Psoas muscle (tissue), 8 donors: Measurements from ENCODE around the gene PARVB. TPM values are rescaled to one million over a fixed set of nuclear protein-coding genes. Genes with fewer than 3 reads are reported as not detected.

ENCODE experiments used
- ATAC-seq, 4 donors: fragments of 200-7000 bp; cut with Tn5 transposase; one replicate each; pipeline ENCODE4 v1.9.1; 2020; ENCODE audit warnings: moderate library complexity in 3 of 4, mild to moderate bottlenecking in 2 of 4
- DNase-seq, 2 donors: peaks; one replicate each; pipeline ENCODE4 v3.0.0-alpha.2; 2020
- H3K27ac ChIP-seq: fragments of 200-600 bp; one replicate; pipeline ENCODE4 v1.8.0; 2022
- H3K27me3 ChIP-seq, 3 donors: fragments of 200-600 bp in 1 of 3; one replicate each; pipeline versions ENCODE4 v1.6.1 to v1.8.0; 2013 to 2022; ENCODE audit warnings: low read length in 2 of 3, mild to moderate bottlenecking in 2 of 3, moderate library complexity in 1 of 3; ENCODE audit not compliant: insufficient read depth in 3 of 3
- H3K36me3 ChIP-seq, 2 donors: fragments of 200-600 bp in 1 of 2; one replicate each; pipeline versions ENCODE4 v1.6.1 to v1.8.0; 2013 to 2022; ENCODE audit warnings: low read depth in 1 of 2, mild to moderate bottlenecking in 1 of 2, moderate library complexity in 1 of 2; ENCODE audit not compliant: insufficient read depth in 1 of 2
- H3K4me1 ChIP-seq: fragments of 200-600 bp; one replicate; pipeline ENCODE4 v1.8.0; 2022
- H3K4me3 ChIP-seq: fragments of 200-600 bp; one replicate; pipeline ENCODE4 v1.8.0; 2022; ENCODE audit warnings: mild to moderate bottlenecking
- H3K9me3 ChIP-seq: fragments of 200-600 bp; one replicate; pipeline ENCODE4 v1.8.0; 2022
- WGBS, 3 donors: extraction: QIAGEN DNeasy Blood & Tissue Kit; methylation state at CpG; one replicate each; pipeline versions ENCODE4 v1.1.6 to v1.1.7; 2013; 5-methylcytosine and 5-hydroxymethylcytosine counted together
- intact Hi-C, 2 donors: fragments of 100-400 bp; cut with DNase I; formaldehyde crosslinking; loops; one replicate each; pipeline versions ENCODE4 v1.11.0 to v1.14.2; 2022
- polyA plus RNA-seq, 3 donors: library from polyadenylated mRNA; stranded (reverse); fragments of 200-250 nt; gene quantifications; one replicate each; pipeline ENCODE4 v1.2.3, GENCODE V29; 2013
- total RNA-seq, 4 donors: library from RNA; stranded (reverse); fragmentation: NEBNext Ultra II Directional in 2 of 4; extraction: Animal tissue kit (Norgen Biotek cat#: 25700) in 2 of 4; gene quantifications; one replicate each; pipeline versions ENCODE4 v1.2.1 to v1.2.4, GENCODE V29; 2021 to 2023
- TF ChIP-seq, protein P1 (sequence below): fragments of 200-600 bp; IDR thresholded peaks from one replicate; pipeline ENCODE4 v1.8.0; 2022; ENCODE audit warnings: antibody characterized with exemption
- donor health status: healthy with polysubstance abuse.
- donor health status: DM: no; HTN: no; CAD: no; lungs with moderate emphysema.
- donor health status: Bipolar disorder and iron deficiency.
- donor health status: healthy.
- donor health status: DM: yes; HTN: yes; CAD: no.
- donor health status: DM: no; HTN: no; CAD: no.
- donor health status: DM: no; HTN: no; CAD: no.
- donor health status: DM: yes; HTN: yes; CAD: no.

PARVB gene
- total and polyA plus RNA-seq, 7 donors, result 84.5 to 172 (median 103) TPM

DNA sequence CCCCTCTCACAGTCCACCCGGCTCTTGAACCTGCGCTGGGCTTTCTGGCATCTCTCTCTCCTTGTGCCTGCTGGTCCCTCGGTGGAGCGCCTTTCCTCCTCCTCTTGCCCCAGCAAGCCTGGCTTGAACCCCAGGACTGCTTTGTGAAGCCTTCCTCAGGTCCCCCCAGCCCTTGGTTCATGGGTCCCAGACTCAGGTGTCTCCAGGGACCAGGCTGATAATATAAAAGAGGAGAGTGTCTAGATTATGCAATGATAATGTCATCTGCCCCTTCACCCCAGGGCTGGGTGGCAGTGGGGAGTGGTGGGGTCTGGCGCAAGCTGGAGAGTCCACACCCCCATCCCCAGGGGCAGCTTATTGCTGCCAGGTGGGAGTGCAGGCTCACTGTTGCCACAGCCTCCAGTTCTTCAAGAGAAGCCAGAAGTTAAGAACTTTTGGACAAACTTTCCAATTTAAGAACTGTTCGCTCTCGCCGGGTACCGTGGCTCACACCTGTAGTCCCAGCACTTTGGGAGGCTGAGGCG is 120.0 kb downstream of the PARVB start:
- H3K9me3 ChIP-seq, result no peaks in the 10 kb centered on the region
- no peak overlapping the region for H3K27ac ChIP-seq
- ATAC-seq (no peak), DNase-seq (no peak)
- H3K36me3 ChIP-seq, result peaks cover 3 to 59% of the 10 kb centered on the region in 2 donors
- TF ChIP-seq, protein P1, sequence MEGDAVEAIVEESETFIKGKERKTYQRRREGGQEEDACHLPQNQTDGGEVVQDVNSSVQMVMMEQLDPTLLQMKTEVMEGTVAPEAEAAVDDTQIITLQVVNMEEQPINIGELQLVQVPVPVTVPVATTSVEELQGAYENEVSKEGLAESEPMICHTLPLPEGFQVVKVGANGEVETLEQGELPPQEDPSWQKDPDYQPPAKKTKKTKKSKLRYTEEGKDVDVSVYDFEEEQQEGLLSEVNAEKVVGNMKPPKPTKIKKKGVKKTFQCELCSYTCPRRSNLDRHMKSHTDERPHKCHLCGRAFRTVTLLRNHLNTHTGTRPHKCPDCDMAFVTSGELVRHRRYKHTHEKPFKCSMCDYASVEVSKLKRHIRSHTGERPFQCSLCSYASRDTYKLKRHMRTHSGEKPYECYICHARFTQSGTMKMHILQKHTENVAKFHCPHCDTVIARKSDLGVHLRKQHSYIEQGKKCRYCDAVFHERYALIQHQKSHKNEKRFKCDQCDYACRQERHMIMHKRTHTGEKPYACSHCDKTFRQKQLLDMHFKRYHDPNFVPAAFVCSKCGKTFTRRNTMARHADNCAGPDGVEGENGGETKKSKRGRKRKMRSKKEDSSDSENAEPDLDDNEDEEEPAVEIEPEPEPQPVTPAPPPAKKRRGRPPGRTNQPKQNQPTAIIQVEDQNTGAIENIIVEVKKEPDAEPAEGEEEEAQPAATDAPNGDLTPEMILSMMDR, result no peak
- intact Hi-C loops, result no loop called here
- WGBS, 3 donors, result 88 to 93% (median 90%) methylated on average over 10 of the region's 10 CpGs
- no peaks in the 10 kb centered on the region for H3K27me3 ChIP-seq
- H3K4me1 ChIP-seq, result no peaks in the 10 kb centered on the region
- H3K4me3 ChIP-seq, result no peak overlapping the region

DNA sequence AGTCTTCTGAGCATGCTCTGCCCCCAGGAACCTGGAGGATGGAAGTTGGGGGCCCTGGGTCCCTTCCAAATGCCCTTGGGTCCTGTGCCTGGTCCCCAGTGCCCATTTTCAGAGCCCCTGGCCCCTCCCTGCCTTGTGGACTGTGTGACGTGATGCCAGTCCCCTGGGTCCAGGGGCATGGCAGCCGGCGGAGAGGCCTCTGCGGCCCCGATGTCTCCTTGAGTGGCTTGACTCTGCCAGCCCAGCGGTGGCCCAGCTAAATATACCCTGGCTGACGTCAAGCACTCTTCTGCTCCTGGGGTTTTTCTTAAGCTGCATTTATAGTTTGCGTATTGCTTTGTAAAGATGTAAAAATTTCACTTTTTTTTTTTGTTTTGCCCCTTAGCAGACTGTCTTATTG is 121.4 kb downstream of the PARVB start:
- H3K4me1 ChIP-seq, result no peaks in the 10 kb centered on the region
- ATAC-seq (peak; percentile 60 to 75 (median 67)), DNase-seq (no peak)
- H3K36me3 ChIP-seq, result peaks cover 3 to 52% of the 10 kb centered on the region in 2 donors
- intact Hi-C loops, result no loop called here
- no peak overlapping the region for H3K4me3 ChIP-seq
- no peak overlapping the region for H3K27ac ChIP-seq
- TF ChIP-seq, protein P1, result no peak
- H3K9me3 ChIP-seq, result no peaks in the 10 kb centered on the region
- WGBS, 3 donors, result 32 to 54% (median 33%) methylated on average over 8 of the region's 8 CpGs
- H3K27me3 ChIP-seq, result no peaks in the 10 kb centered on the region

DNA sequence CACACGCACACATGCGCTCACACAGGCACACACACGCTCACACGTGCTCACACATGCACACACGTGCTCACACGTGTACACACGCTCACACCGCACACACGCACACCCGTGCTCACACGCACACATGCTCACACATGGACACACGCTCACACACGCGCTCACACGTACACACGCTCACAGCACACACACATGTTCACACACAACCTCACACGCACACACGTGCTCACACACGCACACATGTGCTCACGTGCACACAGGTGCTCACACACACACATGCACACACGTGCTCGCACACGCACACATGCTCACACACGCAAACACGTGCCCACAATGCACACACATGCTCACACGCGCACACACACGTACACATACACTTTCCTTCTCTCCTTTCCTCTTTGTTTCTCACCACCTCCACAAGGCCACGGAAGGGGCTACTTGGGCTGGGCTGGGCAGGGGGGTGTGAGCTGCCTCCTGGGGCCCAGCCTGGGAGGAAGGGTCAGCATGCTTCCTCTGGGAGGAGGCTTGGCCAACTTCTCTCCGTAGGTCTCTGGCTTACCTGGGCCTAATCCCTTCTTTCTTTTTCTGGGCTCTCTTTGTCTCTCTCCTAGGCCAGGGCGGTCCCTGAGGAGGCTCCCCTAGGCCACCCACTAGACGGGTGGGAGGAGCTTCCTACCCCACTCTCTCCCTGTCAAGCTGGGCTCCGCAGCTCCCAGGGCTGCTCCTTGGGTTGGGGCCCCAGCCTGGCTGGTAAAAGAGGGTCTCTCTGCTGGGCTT is 122.2 kb downstream of the PARVB start:
- Histone ChIP-seq H3K27me3 (no peaks in the 10 kb centered on the region), H3K9me3 (no peaks in the 10 kb centered on the region), H3K27ac (no peak overlapping the region), H3K4me1 (no peaks in the 10 kb centered on the region), H3K4me3 (no peak overlapping the region), H3K36me3 (peaks cover 3 to 47% of the 10 kb centered on the region in 2 donors)
- intact Hi-C loops, result no loop called here
- TF ChIP-seq, protein P1, result no peak
- WGBS, 3 donors, result 91 to 95% (median 92%) methylated on average over 33 of the region's 33 CpGs
- DNase-seq (no peak), ATAC-seq (peak in 1 of 4 donors; percentile 11)

DNA sequence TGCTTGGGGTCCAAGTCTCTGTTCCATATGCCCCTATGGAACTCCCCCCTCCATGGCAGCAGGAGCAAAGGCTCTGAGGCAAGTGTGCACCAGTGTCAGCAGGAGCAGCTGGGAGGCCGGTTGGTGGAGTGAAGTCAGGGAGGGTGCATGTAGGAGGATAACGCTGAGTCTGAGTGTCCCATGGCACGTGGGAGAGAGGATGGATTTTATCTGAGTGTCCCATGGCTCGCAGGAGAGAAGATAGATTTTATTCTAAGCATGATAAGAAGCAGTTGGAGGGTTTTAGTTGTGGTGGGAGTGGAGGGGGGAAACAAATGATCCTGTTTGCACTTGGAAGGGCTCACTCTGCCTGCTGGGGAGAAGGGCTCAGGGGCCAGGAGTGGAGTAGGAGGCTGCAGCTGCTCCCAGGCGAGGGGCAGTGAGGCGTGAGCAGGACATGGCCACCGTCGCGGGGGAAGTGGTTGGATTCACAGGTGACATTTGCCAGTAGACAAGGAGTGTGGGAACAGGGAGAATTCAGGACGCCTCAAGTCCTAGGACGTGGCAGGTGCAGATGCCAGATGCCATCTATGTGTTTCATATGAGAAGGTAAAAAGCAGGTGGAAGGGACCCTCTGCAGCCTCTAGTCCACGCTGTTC is 123.0 kb downstream of the PARVB start:
- intact Hi-C loops, result no loop called here
- TF ChIP-seq, protein P1, result no peak
- 78 to 83% (median 78%) methylated on average over 12 of the region's 12 CpGs for WGBS, 3 donors
- no peaks in the 10 kb centered on the region for H3K9me3 ChIP-seq
- H3K27me3 ChIP-seq, result no peaks in the 10 kb centered on the region
- H3K4me3 ChIP-seq, result no peak overlapping the region
- no peak for ATAC-seq
- H3K36me3 ChIP-seq, result peaks cover 3 to 44% of the 10 kb centered on the region in 2 donors
- no peak for DNase-seq
- H3K4me1 ChIP-seq, result no peaks in the 10 kb centered on the region
- H3K27ac ChIP-seq, result no peak overlapping the region
